ENCODE measurements around the gene CTIF.

CTIF gene

GRCh38 chr18:48577478-48578190 lies 38.8 kb downstream of the CTIF start:
- no peak for DNase-seq

DNA sequence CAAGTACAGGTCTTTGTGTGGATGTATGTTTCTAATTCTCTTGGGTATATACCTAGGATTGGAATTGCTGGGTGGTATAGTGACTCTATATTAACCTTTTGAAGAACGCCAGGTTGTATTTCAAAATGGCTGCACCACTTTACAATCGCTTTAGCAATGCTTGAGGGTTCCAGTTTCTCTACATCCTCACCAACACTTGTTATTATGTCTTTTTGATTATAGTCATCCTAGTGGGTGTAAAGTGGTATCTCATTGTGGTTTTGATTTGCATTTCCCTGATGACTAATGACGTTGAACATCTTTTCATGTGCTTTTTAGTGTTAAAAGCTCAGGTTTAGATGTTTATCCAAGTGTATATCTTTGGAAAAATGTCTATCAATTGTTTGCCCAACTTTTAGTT lies 39.5 kb downstream of the CTIF start:
- no peak for DNase-seq

GRCh38 chr18:48580066-48580465 lies 41.2 kb downstream of the CTIF start:
- no peak for DNase-seq

DNA sequence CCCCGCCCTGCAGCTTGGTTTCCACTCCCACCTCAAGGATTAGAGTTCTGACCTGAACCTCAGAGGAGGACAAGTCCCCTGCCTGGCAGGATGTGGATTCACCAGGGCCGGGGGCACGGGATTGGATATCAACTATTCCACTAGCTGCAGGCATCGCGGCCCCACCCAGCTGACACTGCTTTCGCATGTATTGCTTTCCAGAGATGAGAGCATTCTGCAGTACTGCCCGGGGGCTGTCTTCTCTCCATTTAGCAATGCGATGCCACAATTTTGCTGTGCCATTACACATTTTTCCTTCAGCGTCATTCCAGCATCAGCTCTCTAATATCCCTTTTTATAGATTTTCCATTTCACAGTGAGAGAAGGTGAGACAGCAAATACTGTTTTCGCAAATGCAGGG lies 42.0 kb downstream of the CTIF start:
- DNase-seq = no peak

DNA sequence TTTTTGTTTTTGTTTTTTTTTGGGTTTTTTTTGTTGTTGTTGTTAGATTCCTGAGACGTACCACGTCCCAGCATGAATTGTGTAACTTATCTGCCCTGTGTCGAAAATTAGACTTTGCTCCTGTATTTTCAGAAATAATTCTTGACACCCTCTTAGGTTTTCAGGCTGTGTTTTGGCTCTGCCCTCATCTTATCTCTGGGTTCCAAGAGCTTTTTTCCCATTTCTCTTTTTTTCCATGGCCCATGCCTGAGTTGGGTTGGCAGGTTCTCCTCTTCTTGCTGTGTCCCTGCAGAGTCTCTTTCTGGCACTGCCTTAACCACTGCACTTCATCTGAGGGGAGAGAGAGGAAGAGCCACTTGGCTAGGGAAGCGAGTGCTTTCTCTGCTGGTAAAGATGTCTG lies 42.4 kb downstream of the CTIF start:
- DNase-seq = no peak

DNA sequence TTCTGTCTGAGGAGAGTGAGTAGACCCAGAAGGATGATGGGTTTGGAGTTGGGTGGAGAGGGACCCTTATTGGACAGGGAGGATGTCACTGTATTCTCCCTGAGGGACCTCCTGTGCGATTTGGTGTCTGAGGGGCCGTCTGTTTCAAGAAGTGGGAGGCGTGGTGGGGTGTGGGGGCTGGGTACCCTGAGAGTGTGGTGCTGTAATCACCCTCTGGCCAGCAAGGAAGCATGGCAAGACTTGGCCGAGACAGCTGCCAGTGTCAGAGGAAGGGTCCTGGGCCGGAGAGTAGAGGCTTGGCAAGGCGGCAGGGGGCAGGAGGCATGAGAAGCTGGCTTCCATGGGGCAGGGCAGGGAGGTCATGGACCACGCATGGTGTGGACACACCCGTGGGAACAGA lies 43.1 kb downstream of the CTIF start:
- no peak for DNase-seq

DNA sequence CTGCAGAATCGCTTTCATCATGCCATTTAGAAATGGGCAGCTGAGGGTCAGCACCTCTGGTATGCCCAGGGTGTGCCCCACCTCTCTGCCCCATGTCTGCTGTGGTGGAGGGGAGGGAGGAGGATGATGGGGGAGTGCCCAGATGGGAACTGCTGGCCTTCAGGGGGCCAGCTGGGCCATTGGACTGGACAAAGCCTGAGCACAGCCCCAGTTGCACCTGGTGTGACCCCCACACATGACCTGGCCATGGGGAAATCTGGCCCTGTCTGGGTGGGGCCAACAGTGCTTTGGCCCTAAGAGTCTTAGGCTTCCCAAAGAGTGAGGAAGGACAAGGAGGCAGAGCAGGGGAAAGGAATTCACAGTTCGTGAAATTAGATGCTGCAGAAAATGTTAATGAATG lies 44.1 kb downstream of the CTIF start:
- DNase-seq = no peak

DNA sequence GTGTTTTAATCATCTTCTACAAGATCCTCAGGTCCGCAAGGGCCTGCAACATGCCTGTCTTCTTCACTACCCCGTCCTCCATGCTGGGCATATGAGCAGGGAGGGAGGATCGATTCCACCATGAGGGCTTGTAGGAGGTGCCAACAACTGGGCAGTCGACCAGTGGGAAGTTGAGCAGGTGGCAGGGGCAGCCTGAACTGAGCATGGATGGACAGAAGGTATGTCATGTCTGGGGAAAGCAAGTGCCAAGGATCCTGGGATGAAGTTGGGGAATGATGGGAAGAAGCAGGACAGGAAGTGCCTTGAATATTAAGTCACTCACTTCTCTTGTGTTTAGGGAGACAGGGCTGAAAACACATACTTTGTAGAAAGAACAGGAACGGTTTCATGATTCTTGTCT lies 44.7 kb downstream of the CTIF start:
- DNase-seq = no peak

DNA sequence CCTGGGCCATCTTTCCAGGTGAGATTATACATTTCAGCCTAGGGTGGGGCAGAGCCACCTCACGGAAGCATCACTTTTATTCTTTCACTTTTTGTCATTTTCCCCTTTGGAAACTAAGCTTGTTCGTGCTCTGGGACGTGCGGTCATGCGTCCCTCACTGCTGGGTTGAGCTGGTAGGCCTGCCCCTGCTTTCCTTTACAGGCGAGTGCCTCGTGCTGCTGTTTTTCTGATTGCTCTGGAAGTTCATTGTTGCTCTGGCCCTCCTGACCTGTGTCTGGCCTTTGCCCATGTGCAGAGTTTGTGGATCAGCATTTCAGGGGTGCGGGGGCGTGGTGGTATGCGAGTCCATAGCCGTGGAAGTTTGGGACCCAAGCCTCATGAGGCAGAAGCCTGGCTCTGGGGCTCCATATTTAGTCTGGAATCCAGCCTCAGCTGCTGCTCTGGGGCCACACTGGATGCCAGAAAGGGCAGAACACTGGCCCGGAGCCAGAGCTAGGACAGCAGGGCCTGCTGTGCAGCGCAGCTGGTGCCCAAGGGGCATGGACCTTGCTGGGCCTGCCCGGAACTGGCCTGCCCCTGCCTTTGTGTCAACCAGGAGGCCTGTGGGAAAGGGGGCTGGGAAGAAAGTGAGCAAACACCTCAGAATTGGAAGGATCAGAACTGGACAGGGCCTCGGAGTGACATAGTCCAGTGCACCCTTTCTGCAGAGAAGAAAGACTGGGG lies 51.1 kb downstream of the CTIF start:
- DNase-seq = no peak

- no peak for DNase-seq
Measured at GRCh38 chr18:48590678-48591077, 51.8 kb downstream of the CTIF start.

- no peak for DNase-seq
Measured at GRCh38 chr18:48592540-48593171, 53.8 kb downstream of the CTIF start.

- no peak for DNase-seq
Measured at GRCh38 chr18:48594471-48595094, 55.8 kb downstream of the CTIF start.

- DNase-seq = no peak
Measured at GRCh38 chr18:48595703-48596218, 56.9 kb downstream of the CTIF start.

DNA sequence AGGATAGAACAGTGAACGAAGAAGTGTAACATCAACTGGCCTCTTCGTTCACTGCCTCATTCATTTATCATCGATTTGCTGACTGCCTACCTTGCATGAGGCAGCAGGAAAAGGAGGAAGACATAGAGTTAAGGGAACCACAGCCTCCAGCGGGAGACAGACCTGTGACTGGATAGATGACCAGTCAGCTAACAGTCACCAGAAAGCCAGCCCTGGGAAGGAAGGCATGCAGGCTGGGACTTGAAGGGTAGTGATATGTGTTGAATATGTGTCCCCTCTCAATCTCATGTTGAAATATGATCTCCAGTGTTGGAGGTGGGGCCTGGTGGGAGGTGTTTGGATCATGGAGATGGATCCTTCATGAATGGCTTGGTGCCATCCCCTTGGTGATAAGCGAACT lies 58.3 kb downstream of the CTIF start:
- DNase-seq = no peak

- DNase-seq = no peak
Measured at GRCh38 chr18:48597671-48598070, 58.8 kb downstream of the CTIF start.

DNA sequence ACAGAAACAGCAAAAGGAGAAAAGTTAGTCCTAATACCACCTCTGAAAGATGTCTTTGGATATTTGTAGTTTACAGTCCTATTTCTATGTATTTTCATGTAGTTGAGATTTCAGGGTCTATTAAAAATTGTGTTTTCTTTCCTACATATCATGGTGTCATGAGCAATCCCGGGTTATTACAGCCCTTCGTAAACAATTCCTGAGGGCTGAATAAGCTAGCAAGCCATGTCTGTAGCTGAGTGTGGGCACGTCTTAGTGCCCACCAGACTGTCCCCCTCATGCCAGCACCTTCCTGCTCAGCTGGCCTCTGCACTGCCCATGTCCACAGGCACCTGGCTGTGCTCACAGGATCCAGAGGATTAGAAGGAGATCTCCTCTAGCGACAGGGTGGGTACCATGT lies 60.6 kb downstream of the CTIF start:
- DNase-seq = no peak

DNA sequence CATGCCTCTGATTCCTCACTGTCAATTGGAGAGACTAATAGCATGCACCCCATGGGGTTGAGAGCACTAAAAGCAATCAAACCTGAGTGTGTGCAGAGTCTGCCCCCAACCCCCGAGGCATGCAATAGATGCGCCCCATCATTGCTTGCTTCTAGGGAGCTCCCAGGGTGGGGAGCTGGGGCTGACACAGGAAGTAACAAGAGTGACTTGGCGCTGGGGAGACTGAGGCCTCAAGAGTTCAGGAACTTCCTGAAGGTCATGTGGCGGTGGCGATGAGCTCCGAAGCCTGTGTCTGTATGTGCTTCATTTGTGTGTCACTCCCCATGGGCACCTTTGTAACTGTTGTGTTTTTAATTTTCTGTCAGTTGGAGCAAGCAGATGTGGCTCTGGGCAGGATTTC lies 61.2 kb downstream of the CTIF start:
- no peak for DNase-seq

GRCh38 chr18:48600456-48601090 lies 61.7 kb downstream of the CTIF start:
- no peak for DNase-seq

DNA sequence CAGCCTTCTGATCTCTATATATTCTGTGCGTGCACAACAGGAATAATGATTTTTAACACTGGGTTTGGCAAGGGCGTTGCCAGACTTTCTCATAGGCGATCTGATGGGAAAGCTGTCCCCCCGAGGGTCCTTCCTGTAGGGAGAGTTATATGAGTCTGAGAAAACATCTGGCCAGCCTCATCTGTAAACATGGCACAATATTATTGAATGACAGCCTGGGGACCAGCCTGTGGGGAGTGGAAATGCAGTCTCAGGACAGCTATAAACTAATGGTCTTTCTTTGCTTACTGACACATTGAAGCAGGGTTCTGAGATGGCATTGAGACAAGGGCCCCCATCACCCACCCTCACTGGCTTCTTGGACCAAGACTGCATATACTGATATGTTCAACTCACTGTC lies 62.5 kb downstream of the CTIF start:
- no peak for DNase-seq

GRCh38 chr18:48602759-48603390 lies 64.0 kb downstream of the CTIF start:
- DNase-seq = no peak

DNA sequence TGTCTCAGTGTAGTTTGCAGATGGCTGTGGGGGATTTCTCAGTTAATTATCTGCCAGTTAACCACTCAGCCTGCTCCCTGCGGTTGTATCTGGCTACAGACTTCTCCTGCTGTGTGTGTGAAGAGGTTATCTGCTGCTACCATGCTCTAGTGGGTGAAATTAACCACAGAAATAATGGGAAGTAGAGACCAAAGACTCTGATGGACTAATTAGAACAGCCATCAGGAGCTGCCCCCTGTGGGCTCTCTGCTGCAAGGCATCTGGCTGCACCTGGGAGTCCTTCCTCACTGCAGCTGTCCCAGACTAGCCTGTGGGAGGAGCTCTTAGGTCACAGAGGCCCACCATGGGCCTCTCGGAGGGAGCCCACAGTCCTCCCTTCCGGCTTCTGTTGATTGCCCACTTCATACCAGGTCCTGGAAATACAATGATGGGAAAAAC lies 66.6 kb downstream of the CTIF start:
- no peak for DNase-seq

Data from activated CD4-positive, alpha-beta T cell treated with anti-CD3 and anti-CD28 coated beads, Interleukin-2, amount 50 U/mL, for 48 hours (primary cell).